Measurements from ENCODE around the gene NECTIN3. TPM values are rescaled to one million over a fixed set of nuclear protein-coding genes. Genes with fewer than 3 reads are reported as not detected.

Gene NECTIN3
- total RNA-seq, 1 experiment from 2014 or later: 18.8 TPM

GRCh38 chr3:111194048-111194447, 122.4 kb downstream of the NECTIN3 start:
- no peaks in the 10 kb centered on the region for H3K4me1 ChIP-seq (ENCODE audit: control insufficient read depth, insufficient read depth, low read length)
- in situ Hi-C loops (cut with HindIII; ENCODE audit: low pct_unique_long_range_greater_than_20kb, low sequenced_read_pairs): no loop called here
- intact Hi-C loops (cut with micrococcal nuclease; ENCODE audit: unreplicated experiment): no loop called here
- ATAC-seq (no peak), DNase-seq (ENCODE audit: low read depth, low spot score) (no peak)
- no peaks in the 10 kb centered on the region for H3K36me3 ChIP-seq (ENCODE audit: control insufficient read depth, insufficient read depth, low read length)
- H3K9me3 ChIP-seq (ENCODE audit: control insufficient read depth, insufficient read depth, low read depth, low read length): no peaks in the 10 kb centered on the region
- no peak overlapping the region for H3K4me3 ChIP-seq (ENCODE audit: low read depth in 2 of 2, low read length in 2 of 2)
- no peaks in the 10 kb centered on the region for H3K27me3 ChIP-seq (ENCODE audit: control insufficient read depth, insufficient read depth, low read length)
- BruUV-seq (replicated peaks): no TSS peak
- CTCF ChIA-PET: no interaction called here
- POLR2A ChIA-PET: no interaction called here
- no peak overlapping the region for H3K27ac ChIP-seq (ENCODE audit: low read length)
- no peak for TF ChIP-seq TCF7L2 (IDR thresholded peaks at IDR 0.05; ENCODE audit: low read depth, low read length)
- TF ChIP-seq REST (IDR thresholded peaks at IDR 0.05; ENCODE audit: insufficient read depth in 1 of 2, low read depth in 2 of 2, low read length in 1 of 2): no peak
- no peak for TF ChIP-seq CTCF (IDR thresholded peaks at IDR 0.05)
- no peak for TF ChIP-seq SIN3A (IDR thresholded peaks at IDR 0.05; ENCODE audit: borderline replicate concordance, insufficient read depth, low read depth, low read length)
- TF ChIP-seq POLR2AphosphoS5 (IDR thresholded peaks at IDR 0.05; ENCODE audit: low read depth, low read length): no peak

GRCh38 chr3:111197485-111197884, 125.9 kb downstream of the NECTIN3 start:
- intact Hi-C loops (cut with micrococcal nuclease; ENCODE audit: unreplicated experiment): no loop called here
- CTCF ChIA-PET: no interaction called here
- BruUV-seq (replicated peaks): no TSS peak

More at GRCh38 chr3:111197485-111197884, 125.9 kb downstream of the NECTIN3 start:
- in situ Hi-C loops (cut with HindIII; ENCODE audit: low pct_unique_long_range_greater_than_20kb, low sequenced_read_pairs): no loop called here
- Histone ChIP-seq H3K27me3 (ENCODE audit: control insufficient read depth, insufficient read depth, low read length) (no peaks in the 10 kb centered on the region), H3K9me3 (ENCODE audit: control insufficient read depth, insufficient read depth, low read depth, low read length) (no peaks in the 10 kb centered on the region), H3K4me1 (ENCODE audit: control insufficient read depth, insufficient read depth, low read length) (no peaks in the 10 kb centered on the region), H3K4me3 (ENCODE audit: low read depth in 2 of 2, low read length in 2 of 2) (no peak overlapping the region), H3K27ac (ENCODE audit: low read length) (no peak overlapping the region), H3K36me3 (ENCODE audit: control insufficient read depth, insufficient read depth, low read length) (no peaks in the 10 kb centered on the region)
- DNase-seq (ENCODE audit: low read depth, low spot score) (no peak), ATAC-seq (no peak)
- POLR2A ChIA-PET: interaction anchor here (0.5 kb wide), 1 partner anchor 1875 kb away, joined by 3 read pairs; no protein-coding TSS in a partner anchor
- TF ChIP-seq POLR2AphosphoS5 (IDR thresholded peaks at IDR 0.05; ENCODE audit: low read depth, low read length) (no peak), CTCF (IDR thresholded peaks at IDR 0.05) (no peak), SIN3A (IDR thresholded peaks at IDR 0.05; ENCODE audit: borderline replicate concordance, insufficient read depth, low read depth, low read length) (no peak), REST (IDR thresholded peaks at IDR 0.05; ENCODE audit: insufficient read depth in 1 of 2, low read depth in 2 of 2, low read length in 1 of 2) (no peak), TCF7L2 (IDR thresholded peaks at IDR 0.05; ENCODE audit: low read depth, low read length) (no peak)

Data from Panc1 (cell line).